GM13976 (cell line): Measurements from ENCODE around the gene ANKRD63.

Experiments used
- DNase-seq: peaks from one replicate; pipeline ENCODE4 v3.0.0; 2012; ENCODE audit warnings: low spot score
- CTCF ChIP-seq: IDR thresholded peaks from 2 replicates; pipeline ENCODE4 v1.5.1; 2012; ENCODE audit warnings: borderline replicate concordance, mild to moderate bottlenecking; ENCODE audit not compliant: insufficient read depth; ENCODE audit errors: extremely low read depth, missing control alignments, control extremely low read depth
- in situ Hi-C: fragments of 300-500 bp; cut with MboI; formaldehyde crosslinking; loops from one replicate; pipeline ENCODE4 v1.12.0; 2022; ENCODE audit warnings: low sequenced_read_pairs, mixed read lengths, inconsistent platforms; ENCODE audit not compliant: unreplicated experiment

The ANKRD63 gene

GRCh38 chr15:40280260-40281056 is 2.4 kb downstream of the ANKRD63 start:
- TF ChIP-seq CTCF: no peak
- in situ Hi-C loops: no loop called here
- no peak for DNase-seq

- peak; percentile 85 for DNase-seq
- TF ChIP-seq CTCF: peak; percentile 98
- in situ Hi-C loops: no loop called here
Measured at GRCh38 chr15:40279437-40280141, 3.3 kb downstream of the ANKRD63 start.

- in situ Hi-C loops: no loop called here
- TF ChIP-seq CTCF: no peak
- no peak for DNase-seq
Measured at GRCh38 chr15:40278026-40278425, 4.8 kb downstream of the ANKRD63 start.

GRCh38 chr15:40277471-40277870 is 5.4 kb downstream of the ANKRD63 start:
- no peak for DNase-seq
- TF ChIP-seq CTCF: no peak
- in situ Hi-C loops: no loop called here

- in situ Hi-C loops: no loop called here
- no peak for DNase-seq
- no peak for TF ChIP-seq CTCF
Measured at GRCh38 chr15:40276927-40277326, 5.9 kb downstream of the ANKRD63 start.

- TF ChIP-seq CTCF: no peak
- DNase-seq: no peak
- in situ Hi-C loops: no loop called here
Measured at GRCh38 chr15:40275954-40276353, 6.9 kb downstream of the ANKRD63 start.

GRCh38 chr15:40275523-40275922 is 7.3 kb downstream of the ANKRD63 start:
- TF ChIP-seq CTCF: no peak
- in situ Hi-C loops: no loop called here
- DNase-seq: no peak
